Heart left ventricle (tissue), 16 donors: ENCODE results near the gene GADD45A. TPM values are rescaled to one million over a fixed set of nuclear protein-coding genes. Genes with fewer than 3 reads are reported as not detected.

Source experiments
- ATAC-seq, 4 donors: fragments of 200-7000 bp; cut with Tn5 transposase; one replicate each; pipeline ENCODE4 v1.9.1; 2020 to 2022; ENCODE audit warnings: moderate library complexity in 4 of 4, mild to moderate bottlenecking in 3 of 4, moderate number of reproducible peaks in 1 of 4
- DNase-seq, 5 donors: peaks; one replicate each; pipeline ENCODE4 v3.0.0-alpha.2; 2020
- H3K27ac ChIP-seq, 12 donors: fragments of 200-600 bp; sonication (generic) in 4 of 12; one replicate each; pipeline versions ENCODE4 v1.5.0 to v1.8.0; 2016 to 2022; ENCODE audit warnings: mild to moderate bottlenecking in 2 of 12
- H3K27me3 ChIP-seq, 9 donors: fragments of 200-600 bp; sonication (generic) in 2 of 9; one replicate each; pipeline versions ENCODE4 v1.5.1 to v1.8.0; 2016 to 2022; ENCODE audit warnings: mild to moderate bottlenecking in 3 of 9
- H3K36me3 ChIP-seq, 9 donors: fragments of 200-600 bp; sonication (generic) in 2 of 9; one replicate each; pipeline versions ENCODE4 v1.5.0 to v1.8.0; 2018 to 2022; ENCODE audit warnings: mild to moderate bottlenecking in 2 of 9
- H3K4me1 ChIP-seq, 12 donors: fragments of 200-600 bp; sonication (generic) in 4 of 12; one replicate each; pipeline versions ENCODE4 v1.5.0 to v1.8.0; 2016 to 2022; ENCODE audit warnings: mild to moderate bottlenecking in 3 of 12
- H3K4me3 ChIP-seq, 12 donors: fragments of 200-600 bp; sonication (generic) in 4 of 12; one replicate each; pipeline versions ENCODE4 v1.5.0 to v1.8.0; 2017 to 2022; ENCODE audit warnings: mild to moderate bottlenecking in 9 of 12, moderate library complexity in 4 of 12
- H3K9me3 ChIP-seq, 12 donors: fragments of 200-600 bp; sonication (generic) in 4 of 12; one replicate each; pipeline versions ENCODE4 v1.5.0 to v1.8.0; 2016 to 2022; ENCODE audit warnings: mild to moderate bottlenecking in 1 of 12
- POLR2A ChIP-seq, 2 donors: fragments of 450-650 bp; IDR thresholded peaks; one replicate each; pipeline ENCODE4 v1.6.1; 2017; ENCODE audit warnings: antibody characterized with exemption in 2 of 2, mild to moderate bottlenecking in 2 of 2, moderate library complexity in 2 of 2
- WGBS, 4 donors: extraction: QIAGEN DNeasy Blood & Tissue Kit in 2 of 4; methylation state at CpG; one replicate each; pipeline versions ENCODE4 v1.1.5 to v1.1.7; 2013 to 2018; 5-methylcytosine and 5-hydroxymethylcytosine counted together
- intact Hi-C, 10 donors: fragments of 100-400 bp; cut with DNase I; formaldehyde crosslinking; loops; one replicate each; pipeline versions ENCODE4 v1.11.1 to v1.14.2; 2022
- polyA plus RNA-seq, 2 donors: library from polyadenylated mRNA; stranded (reverse); fragments of 200-250 nt; gene quantifications; one replicate each; pipeline ENCODE4 v1.2.3, GENCODE V29; 2013
- total RNA-seq, 9 donors: library from RNA; depleted of rRNA in 2 of 9; stranded (reverse); fragments of >200 nt in 2 of 9; fragmentation: NEBNext Ultra II Directional in 3 of 9; extraction: Animal tissue kit (Norgen Biotek cat#: 25700) in 3 of 9; gene quantifications; one replicate each; pipeline versions ENCODE4 v1.1.0 to v1.2.4, GENCODE V29; 2016 to 2023
- TF ChIP-seq, protein P1 (sequence below), 12 donors: fragments of 200-600 bp; sonication (generic) in 4 of 12; IDR thresholded peaks; one replicate each; pipeline versions ENCODE4 v1.5.0 to v1.8.0; 2018 to 2022; ENCODE audit warnings: antibody characterized with exemption in 12 of 12, mild to moderate bottlenecking in 5 of 12
- donor health status: ischemic (EF 13 %, LVEDD 7.1; RV severe dilation, severe dysfunction).
- donor health status: healthy with polysubstance abuse.
- donor health status: DM: no; HTN: yes; CAD: no.
- donor health status: DM: no; HTN: no; CAD: no.
- donor health status: ischemic (EF 25% LVEDD 6.9; RV normal size, moderate dysfunction).
- donor health status: ischemic (EF 25% LVEDD 5.7; RV mildly dilated, moderate dysfunction).
- donor health status: healthy.
- donor health status: DM: yes; HTN: yes; CAD: no.
- donor health status: ischemic (EF 35%, LVEDD 5.7; RV mildly dilated, moderate dysfunction).
- donor health status: nonischemic (EF 11% LVEDD 7.7; RV severe dilation, severe dysfunction).
- donor health status: DM: yes; HTN: yes; CAD: no.
- donor health status: PGD.
- donor health status: ischemic (EF 29% LVEDD 5.4; RV normal size, mild dysfunction).
- donor health status: nonischemic (EF 23%, LVEDD 6.1; RV moderate dilation, normal function).

Gene GADD45A
- total and polyA plus RNA-seq, 11 donors: 26.5 to 119 (median 45.8) TPM

DNA sequence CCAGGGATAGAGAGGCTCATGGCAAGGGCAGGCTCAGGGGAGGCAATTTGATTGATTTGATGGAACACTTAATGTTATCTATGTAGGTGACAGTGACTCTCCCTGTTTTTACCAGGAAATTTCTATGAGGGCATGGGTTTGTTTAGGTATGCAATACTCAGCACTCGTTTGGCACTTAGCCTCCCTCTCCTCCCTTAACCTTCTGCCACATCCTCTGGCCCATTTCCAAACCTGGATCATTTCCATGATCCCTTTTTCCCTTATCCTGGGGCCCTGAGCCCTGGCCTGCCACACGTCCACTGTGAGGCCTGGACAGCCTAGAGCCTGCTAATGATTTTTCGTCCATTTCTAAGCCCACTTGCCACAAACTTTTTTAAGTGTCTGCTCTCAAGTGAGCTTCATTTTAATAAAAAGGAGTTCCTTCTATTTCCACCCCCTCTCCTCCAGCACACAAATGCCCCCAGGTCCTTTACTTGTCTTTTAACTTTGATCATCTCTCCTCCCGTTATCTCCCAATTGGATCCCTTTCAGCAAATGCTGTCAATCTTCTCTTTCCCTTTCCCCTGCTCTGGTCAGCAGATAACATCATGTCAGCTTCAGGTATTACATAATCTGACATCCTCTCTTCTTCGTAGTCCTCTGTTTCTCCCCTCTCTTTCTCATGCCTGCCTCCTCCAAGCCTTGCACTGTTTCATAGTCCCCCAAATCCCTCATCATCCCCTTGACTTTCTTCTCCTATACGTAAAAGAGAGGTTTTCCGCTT, 37.8 kb upstream of the GADD45A start:
- peak in 4 of 5 donors; percentile 33 to 42 (median 40) for DNase-seq
- Histone ChIP-seq H3K27ac (peak overlapping the region in 11 of 12 donors; percentile 23 to 61 (median 53)), H3K27me3 (no peaks in the 10 kb centered on the region), H3K9me3 (no peaks in the 10 kb centered on the region), H3K36me3 (no peaks in the 10 kb centered on the region), H3K4me1 (peaks cover 6 to 31% (median 21%) of the 10 kb centered on the region in 12 donors), H3K4me3 (no peak overlapping the region)
- 52 to 58% (median 56%) methylated on average over 7 of the region's 7 CpGs for WGBS, 4 donors
- peak; percentile 48 to 71 (median 60) for ATAC-seq
- intact Hi-C loops: loop anchor here in 2 of 10 donors (2.0 to 10.0 kb wide), 3 partner anchors 35 to 82 kb away; partner anchors contain the start of gene GADD45A (in 1 of the 2)
- TF ChIP-seq POLR2A (IDR thresholded peaks at IDR 0.05): no peak
- TF ChIP-seq, protein P1, sequence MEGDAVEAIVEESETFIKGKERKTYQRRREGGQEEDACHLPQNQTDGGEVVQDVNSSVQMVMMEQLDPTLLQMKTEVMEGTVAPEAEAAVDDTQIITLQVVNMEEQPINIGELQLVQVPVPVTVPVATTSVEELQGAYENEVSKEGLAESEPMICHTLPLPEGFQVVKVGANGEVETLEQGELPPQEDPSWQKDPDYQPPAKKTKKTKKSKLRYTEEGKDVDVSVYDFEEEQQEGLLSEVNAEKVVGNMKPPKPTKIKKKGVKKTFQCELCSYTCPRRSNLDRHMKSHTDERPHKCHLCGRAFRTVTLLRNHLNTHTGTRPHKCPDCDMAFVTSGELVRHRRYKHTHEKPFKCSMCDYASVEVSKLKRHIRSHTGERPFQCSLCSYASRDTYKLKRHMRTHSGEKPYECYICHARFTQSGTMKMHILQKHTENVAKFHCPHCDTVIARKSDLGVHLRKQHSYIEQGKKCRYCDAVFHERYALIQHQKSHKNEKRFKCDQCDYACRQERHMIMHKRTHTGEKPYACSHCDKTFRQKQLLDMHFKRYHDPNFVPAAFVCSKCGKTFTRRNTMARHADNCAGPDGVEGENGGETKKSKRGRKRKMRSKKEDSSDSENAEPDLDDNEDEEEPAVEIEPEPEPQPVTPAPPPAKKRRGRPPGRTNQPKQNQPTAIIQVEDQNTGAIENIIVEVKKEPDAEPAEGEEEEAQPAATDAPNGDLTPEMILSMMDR (IDR thresholded peaks at IDR 0.05): no peak

DNA sequence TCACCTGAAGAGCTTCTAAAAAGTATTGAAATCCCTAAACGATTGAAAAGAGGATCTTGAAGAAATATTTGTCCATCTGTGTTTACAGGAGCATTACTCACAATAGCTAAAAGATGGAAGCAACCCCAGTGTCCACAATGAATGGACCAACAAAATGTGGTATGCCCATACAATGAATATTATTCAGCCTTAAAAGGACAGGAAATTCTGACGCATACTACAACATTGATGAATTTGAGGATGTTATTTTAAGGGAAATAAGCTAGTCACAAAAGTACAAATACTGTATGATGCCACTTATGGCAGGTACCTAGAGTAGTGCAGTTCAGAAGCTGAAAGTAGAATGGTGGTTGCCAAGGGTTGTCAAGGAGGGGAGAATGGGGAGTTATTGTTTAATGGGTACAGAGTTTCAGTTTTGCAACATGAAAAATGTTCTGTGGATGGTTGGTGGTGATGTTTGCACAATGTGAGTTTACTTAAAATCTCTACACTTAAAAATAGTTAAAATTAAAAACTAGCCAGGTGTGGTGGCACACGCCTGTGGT, 37.1 kb upstream of the GADD45A start:
- H3K9me3 ChIP-seq: no peaks in the 10 kb centered on the region
- peaks cover 6 to 30% (median 21%) of the 10 kb centered on the region in 12 donors for H3K4me1 ChIP-seq
- DNase-seq (no peak), ATAC-seq (no peak)
- intact Hi-C loops: loop anchor here in 2 of 10 donors (2.0 to 10.0 kb wide), 3 partner anchors 34 to 83 kb away; partner anchors contain the start of gene GADD45A (in 1 of the 2)
- no peak for TF ChIP-seq POLR2A (IDR thresholded peaks at IDR 0.05)
- TF ChIP-seq, protein P1 (IDR thresholded peaks at IDR 0.05): no peak
- 89 to 93% (median 92%) methylated on average over 3 of the region's 3 CpGs for WGBS, 4 donors
- no peaks in the 10 kb centered on the region for H3K27me3 ChIP-seq
- peak overlapping the region in 5 of 12 donors; percentile 32 to 61 (median 51) for H3K27ac ChIP-seq
- H3K4me3 ChIP-seq: no peak overlapping the region
- H3K36me3 ChIP-seq: no peaks in the 10 kb centered on the region

DNA sequence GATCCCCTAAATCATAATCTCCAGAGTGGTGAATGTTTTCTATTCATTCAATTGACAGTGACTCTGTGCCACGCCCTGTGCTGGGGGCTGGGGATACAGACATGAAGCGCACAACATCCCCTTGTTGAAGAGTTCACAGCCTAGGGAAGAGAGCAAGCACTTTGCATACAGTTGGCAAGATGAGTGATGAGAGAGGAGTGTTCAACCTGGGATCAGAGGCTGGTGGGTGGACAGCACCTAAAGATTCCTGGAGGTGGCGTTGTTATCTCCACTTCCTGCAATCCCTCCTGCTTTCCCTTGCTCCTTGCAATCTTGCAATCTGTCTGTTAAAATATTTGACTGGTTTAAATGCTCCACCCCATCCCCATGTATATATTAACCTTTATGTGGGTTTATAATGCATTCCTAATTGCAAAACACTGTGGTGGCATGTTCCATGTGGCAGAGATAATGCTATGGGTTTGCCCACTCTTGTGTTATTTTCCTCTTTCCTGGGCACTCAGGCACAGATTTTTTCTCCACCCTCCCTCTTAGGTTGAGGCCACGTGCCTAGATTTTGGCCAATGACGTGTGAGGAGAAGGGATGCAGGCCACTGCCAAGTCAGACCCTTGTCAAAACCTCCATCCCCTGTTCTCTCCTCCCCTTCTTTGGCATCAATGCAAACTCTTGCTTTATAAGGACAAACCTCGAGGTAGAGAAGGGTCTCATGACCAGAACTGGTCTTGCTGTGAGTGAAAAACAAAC, 36.2 kb upstream of the GADD45A start:
- Histone ChIP-seq H3K27ac (no peak overlapping the region), H3K9me3 (no peaks in the 10 kb centered on the region), H3K27me3 (no peaks in the 10 kb centered on the region), H3K36me3 (no peaks in the 10 kb centered on the region), H3K4me1 (peaks cover 6 to 30% (median 21%) of the 10 kb centered on the region in 12 donors), H3K4me3 (no peak overlapping the region)
- no peak for DNase-seq
- intact Hi-C loops: loop anchor here in 2 of 10 donors (5.0 to 10.0 kb wide), 2 partner anchors 34 to 84 kb away; no protein-coding TSS in a partner anchor
- ATAC-seq: no peak
- 82 to 89% (median 83%) methylated on average over 6 of the region's 6 CpGs for WGBS, 4 donors
- TF ChIP-seq, protein P1 (IDR thresholded peaks at IDR 0.05): no peak
- TF ChIP-seq POLR2A (IDR thresholded peaks at IDR 0.05): no peak

DNA sequence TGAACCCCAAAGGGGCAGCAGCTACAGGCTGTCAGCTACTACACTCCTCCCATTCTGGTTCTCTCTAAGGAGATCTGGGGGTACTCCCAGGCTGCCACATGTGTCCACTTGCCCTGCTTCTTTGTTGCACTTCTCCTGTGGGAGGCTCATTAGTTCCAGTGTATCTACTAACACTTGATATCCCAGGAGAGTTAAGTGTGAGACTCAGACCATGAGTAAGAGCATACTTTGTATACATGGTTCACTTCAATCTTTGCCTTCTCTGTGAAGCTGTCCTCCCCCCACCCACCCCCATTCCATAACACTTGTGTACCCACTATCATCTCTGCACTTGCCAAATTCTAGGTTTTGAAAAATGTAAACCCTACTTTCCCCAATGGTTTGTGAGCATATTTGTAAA, 34.9 kb upstream of the GADD45A start:
- no peak overlapping the region for H3K4me3 ChIP-seq
- no peaks in the 10 kb centered on the region for H3K9me3 ChIP-seq
- intact Hi-C loops: no loop called here
- no peak overlapping the region for H3K27ac ChIP-seq
- H3K36me3 ChIP-seq: no peaks in the 10 kb centered on the region
- no peak for DNase-seq
- ATAC-seq: no peak
- peaks cover 6 to 29% (median 21%) of the 10 kb centered on the region in 12 donors for H3K4me1 ChIP-seq
- TF ChIP-seq POLR2A (IDR thresholded peaks at IDR 0.05): no peak
- TF ChIP-seq, protein P1 (IDR thresholded peaks at IDR 0.05): no peak
- H3K27me3 ChIP-seq: no peaks in the 10 kb centered on the region
